H1 (cell line): Measurements from ENCODE around the gene GABRR1. TPM values are rescaled to one million over a fixed set of nuclear protein-coding genes. Genes with fewer than 3 reads are reported as not detected.

Source experiments
- SP1 ChIP-seq: IDR thresholded peaks from 2 replicates; pipeline ENCODE4 v1.6.1; 2011; ENCODE audit warnings: low read depth, low read length
- ZNF274 ChIP-seq: IDR thresholded peaks from 2 replicates; pipeline ENCODE4 v1.7.0; 2012; ENCODE audit warnings: low read length, borderline replicate concordance; ENCODE audit errors: extremely low read depth
- polyA plus RNA-seq, 7 experiments: library from polyadenylated mRNA; depleted of rRNA in 3 of 7; stranded (reverse) in 5 of 7; unstranded in 2 of 7; fragments of >200 nt in 5 of 7; fragments of 200-250 nt in 2 of 7; gene quantifications; 1 replicate in 5 of 7; 2 replicates in 1 of 7; 4 replicates in 1 of 7; pipeline versions ENCODE4 v1.2.1 to v1.2.3, GENCODE V29; 2011 to 2013; ENCODE audit warnings: missing spikeins in 2 of 7, mixed read lengths in 2 of 7
- total RNA-seq: library from RNA; stranded (reverse); fragmentation: NEBNext Ultra II Directional; extraction: Animal tissue kit (Norgen Biotek cat#: 25700); gene quantifications from 2 replicates; pipeline ENCODE4 v1.2.1, GENCODE V29; 2021

The GABRR1 gene
- total and polyA plus RNA-seq, 2 of the 8 experiments (the other 6 are each of a cell fraction or from before 2014, with no cell fraction given) = 0.60 to 0.63 TPM

DNA sequence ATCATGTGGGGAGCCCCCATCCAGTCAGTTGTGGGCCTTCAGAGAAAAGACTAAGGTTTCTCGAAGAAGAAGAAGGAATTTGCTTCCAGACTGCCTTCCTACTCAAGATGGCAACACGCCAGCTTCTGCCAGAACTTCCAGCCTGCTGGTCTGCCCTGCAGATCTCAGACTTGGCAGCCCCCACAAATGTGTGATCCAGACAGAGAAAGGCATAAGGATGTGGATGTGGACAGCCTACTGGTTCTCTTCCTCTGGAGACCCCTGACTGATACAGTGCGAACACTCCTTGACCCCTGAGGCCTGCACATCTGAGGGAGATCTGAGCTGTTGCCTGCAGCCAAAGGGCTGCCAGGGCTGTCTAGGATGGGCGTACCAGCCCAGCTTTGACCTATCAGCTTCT, 8.6 kb downstream of the GABRR1 start (continued):
- TF ChIP-seq ZNF274 = no peak
- no peak for TF ChIP-seq SP1
